OCI-LY3 (cell line): ENCODE results near the gene CPT1B.

Experiments
- H2AFZ ChIP-seq: fragments of 200-600, 300-600 bp; shearing (Covaris generic); 2 replicates; pipeline ENCODE4 v1.6.0; 2014; ENCODE audit warnings: antibody characterized with exemption, low read depth, low read length
- H3K27ac ChIP-seq: fragments of 200-600, 300-600 bp; sonication (generic); 2 replicates; pipeline ENCODE4 v1.5.1; 2014; ENCODE audit warnings: mild to moderate bottlenecking, low read length, moderate library complexity, mixed read lengths
- H3K27me3 ChIP-seq: fragments of 200-600, 300-600 bp; sonication (generic); 2 replicates; pipeline ENCODE4 v1.6.1; 2014; ENCODE audit warnings: low read depth, low read length, mixed read lengths
- H3K36me3 ChIP-seq: fragments of 200-600, 300-600 bp; sonication (generic); replicated peaks from 2 replicates; pipeline ENCODE3; 2014; ENCODE audit warnings: low read depth, low read length, mixed read lengths
- H3K4me1 ChIP-seq: fragments of 300-600, 200-600 bp; sonication (generic); 2 replicates; pipeline ENCODE4 v1.6.1; 2014; ENCODE audit warnings: low read length, mixed read lengths
- H3K4me2 ChIP-seq: fragments of 200-600, 300-600 bp; sonication (generic); 2 replicates; pipeline ENCODE4 v1.6.1; 2014; ENCODE audit warnings: low read length, mixed read lengths
- H3K4me3 ChIP-seq: fragments of 300-600, 200-600 bp; sonication (generic); 2 replicates; pipeline ENCODE4 v1.5.1; 2014; ENCODE audit warnings: antibody characterized with exemption, mild to moderate bottlenecking, low read length, moderate library complexity
- H3K79me2 ChIP-seq: fragments of 300-600, 200-600 bp; shearing (Covaris generic); 2 replicates; pipeline ENCODE4 v1.6.1; 2014; ENCODE audit warnings: mild to moderate bottlenecking, low read length, mixed read lengths
- H3K9ac ChIP-seq: fragments of 300-600, 200-600 bp; shearing (Covaris generic); 2 replicates; pipeline ENCODE4 v1.6.0; 2014; ENCODE audit warnings: mild to moderate bottlenecking, low read length, moderate library complexity
- H3K9me3 ChIP-seq: fragments of 200-600, 300-600 bp; shearing (Covaris generic); 2 replicates; pipeline ENCODE4 v1.6.1; 2014; ENCODE audit warnings: low read length, mixed read lengths; ENCODE audit not compliant: insufficient read depth
- H4K20me1 ChIP-seq: fragments of 200-600, 300-600 bp; sonication (generic); 2 replicates; pipeline ENCODE4 v1.6.1; 2016; ENCODE audit warnings: low read length, mixed read lengths; ENCODE audit not compliant: insufficient read depth
- EZH2phosphoT487 ChIP-seq: fragments of 200-600 bp; shearing (Covaris generic); IDR thresholded peaks from 2 replicates; pipeline ENCODE4 v1.6.1; 2018; ENCODE audit warnings: antibody characterized with exemption, mixed run types, low read depth
- TF ChIP-seq, protein P1 (sequence below): fragments of 200-600, 300-600 bp; sonication (generic); IDR thresholded peaks from 2 replicates; pipeline ENCODE4 v1.5.1; 2014; ENCODE audit warnings: antibody characterized with exemption, low read length, low read depth

Gene CPT1B

DNA sequence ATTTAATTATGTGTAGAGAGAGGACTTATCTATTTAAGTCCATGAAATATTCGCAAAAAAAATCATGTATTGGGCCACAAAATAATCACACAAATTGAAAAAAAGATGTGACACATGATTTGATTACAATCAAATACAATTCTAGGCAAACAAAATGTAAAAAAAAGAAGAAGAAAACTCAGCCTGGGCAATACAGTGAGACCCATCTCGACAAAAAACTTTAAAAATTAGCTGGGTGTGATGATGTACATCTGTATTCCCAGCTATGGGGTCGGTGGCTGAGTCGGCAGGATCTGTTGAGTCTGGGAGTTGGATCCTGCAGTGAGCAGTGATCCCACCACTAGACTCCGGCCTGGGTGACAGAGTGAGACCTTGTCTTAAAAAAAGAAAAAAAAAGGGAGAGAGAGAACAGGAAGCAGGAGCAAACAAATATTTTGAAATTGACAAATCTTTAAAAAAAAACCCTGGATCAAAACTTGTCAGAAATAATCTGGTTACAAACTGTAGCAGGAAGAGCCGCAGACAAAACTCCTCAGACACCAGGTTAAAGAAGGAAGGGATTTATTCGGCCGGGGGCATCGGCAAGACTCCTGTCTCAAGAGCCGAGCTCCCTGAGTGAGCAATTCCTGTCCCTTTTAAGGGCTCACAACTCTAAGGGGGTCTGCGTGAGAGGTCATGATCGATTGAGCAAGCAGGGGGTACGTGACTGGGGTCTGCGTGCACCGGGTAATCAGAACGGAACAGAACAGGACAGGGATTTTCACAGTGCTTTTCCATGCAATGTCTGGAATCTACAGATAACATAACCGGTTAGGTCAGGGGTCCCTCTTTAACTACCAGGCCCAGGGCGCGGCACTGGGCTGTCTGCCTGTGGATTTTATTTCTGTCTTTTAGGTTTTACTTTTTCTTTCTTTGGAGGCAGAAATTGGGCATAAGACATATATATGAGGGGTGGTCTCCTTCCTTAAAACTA, 45.1 kb downstream of the CPT1B start:
- Histone ChIP-seq H3K9me3 (no peaks in the 10 kb centered on the region), H3K9ac (peak overlapping the region; percentile 99), H3K4me2 (peak overlapping the region; percentile 95), H3K27ac (peak overlapping the region; percentile 80), H3K27me3 (no peaks in the 10 kb centered on the region), H3K4me1 (peaks cover 47% of the 10 kb centered on the region), H3K4me3 (peak overlapping the region; percentile 98), H4K20me1 (no peaks in the 10 kb centered on the region), H3K79me2 (no peaks in the 10 kb centered on the region), H3K36me3 (no peaks in the 10 kb centered on the region), H2AFZ (no peak overlapping the region)
- TF ChIP-seq, protein P1, sequence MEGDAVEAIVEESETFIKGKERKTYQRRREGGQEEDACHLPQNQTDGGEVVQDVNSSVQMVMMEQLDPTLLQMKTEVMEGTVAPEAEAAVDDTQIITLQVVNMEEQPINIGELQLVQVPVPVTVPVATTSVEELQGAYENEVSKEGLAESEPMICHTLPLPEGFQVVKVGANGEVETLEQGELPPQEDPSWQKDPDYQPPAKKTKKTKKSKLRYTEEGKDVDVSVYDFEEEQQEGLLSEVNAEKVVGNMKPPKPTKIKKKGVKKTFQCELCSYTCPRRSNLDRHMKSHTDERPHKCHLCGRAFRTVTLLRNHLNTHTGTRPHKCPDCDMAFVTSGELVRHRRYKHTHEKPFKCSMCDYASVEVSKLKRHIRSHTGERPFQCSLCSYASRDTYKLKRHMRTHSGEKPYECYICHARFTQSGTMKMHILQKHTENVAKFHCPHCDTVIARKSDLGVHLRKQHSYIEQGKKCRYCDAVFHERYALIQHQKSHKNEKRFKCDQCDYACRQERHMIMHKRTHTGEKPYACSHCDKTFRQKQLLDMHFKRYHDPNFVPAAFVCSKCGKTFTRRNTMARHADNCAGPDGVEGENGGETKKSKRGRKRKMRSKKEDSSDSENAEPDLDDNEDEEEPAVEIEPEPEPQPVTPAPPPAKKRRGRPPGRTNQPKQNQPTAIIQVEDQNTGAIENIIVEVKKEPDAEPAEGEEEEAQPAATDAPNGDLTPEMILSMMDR, result no peak
- no peak for TF ChIP-seq EZH2phosphoT487

DNA sequence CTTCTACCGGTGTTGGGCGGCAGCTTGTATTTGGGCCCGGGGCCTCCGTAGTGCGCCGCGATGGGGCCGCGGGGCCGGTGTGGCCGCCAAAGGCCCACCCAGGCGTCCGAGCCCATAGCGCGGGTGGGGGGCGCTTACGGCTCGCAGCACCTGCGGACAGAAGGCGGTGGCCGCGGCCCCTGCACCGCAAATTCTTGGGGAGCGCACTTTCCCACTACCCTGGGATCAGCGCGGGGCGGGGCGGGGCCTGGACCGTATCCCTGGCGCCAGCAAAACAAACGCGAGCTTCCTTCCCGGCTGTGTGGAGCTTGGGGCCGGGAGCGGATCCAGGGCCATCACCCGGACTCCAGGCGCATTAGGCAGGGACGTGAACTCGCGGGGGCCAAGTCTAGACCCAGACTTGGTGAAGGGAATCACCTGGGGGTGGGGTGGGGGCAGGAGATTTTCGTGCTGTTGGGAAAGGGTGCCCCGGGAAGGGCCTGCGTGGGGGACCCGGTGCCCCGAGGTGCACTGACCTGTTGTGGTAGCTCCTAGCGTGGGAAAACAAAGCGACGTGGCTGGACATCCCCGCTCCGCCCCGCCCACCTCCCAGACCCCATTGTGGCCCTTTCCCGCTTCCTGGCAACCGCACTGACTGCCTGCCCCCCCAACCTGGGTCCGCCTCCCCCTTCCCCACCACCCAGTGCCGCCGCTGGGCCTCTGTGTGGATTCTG, 46.1 kb downstream of the CPT1B start:
- peak overlapping the region; percentile 80 for H3K27ac ChIP-seq
- H3K4me3 ChIP-seq, result peak overlapping the region; percentile 98
- H2AFZ ChIP-seq, result no peak overlapping the region
- H3K79me2 ChIP-seq, result 0 out of 2 replicates have a peak, but pooled peaks cover 4% of the 10 kb centered on the region
- peak overlapping the region; percentile 95 for H3K4me2 ChIP-seq
- peaks cover 46% of the 10 kb centered on the region for H3K4me1 ChIP-seq
- H3K9me3 ChIP-seq, result no peaks in the 10 kb centered on the region
- no peaks in the 10 kb centered on the region for H3K27me3 ChIP-seq
- H4K20me1 ChIP-seq, result no peaks in the 10 kb centered on the region
- H3K9ac ChIP-seq, result peak overlapping the region; percentile 99
- TF ChIP-seq, protein P1, result no peak
- TF ChIP-seq EZH2phosphoT487, result no peak
- no peaks in the 10 kb centered on the region for H3K36me3 ChIP-seq

DNA sequence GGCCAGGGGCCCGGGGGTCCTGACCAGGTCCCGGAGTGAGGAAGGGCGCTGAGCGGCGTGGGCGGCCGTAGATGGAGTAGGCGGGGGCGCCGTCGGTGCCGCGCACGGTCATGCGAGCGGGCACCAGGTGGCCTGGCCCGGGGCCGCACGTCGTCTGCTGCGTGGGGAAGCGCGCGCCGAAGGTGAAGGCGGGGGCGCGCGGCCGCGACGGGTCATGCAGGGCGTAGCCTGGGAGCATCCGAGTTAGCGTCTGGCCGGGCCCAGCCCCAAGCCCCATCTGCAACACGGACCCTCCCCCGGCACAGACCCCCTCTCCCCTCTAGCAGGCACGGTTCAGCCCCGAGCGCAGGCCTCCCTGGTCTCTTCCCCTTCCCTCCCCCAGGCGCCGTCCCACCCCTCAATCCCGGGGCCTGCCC, 46.7 kb downstream of the CPT1B start:
- Histone ChIP-seq H3K79me2 (0 out of 2 replicates have a peak, but pooled peaks cover 4% of the 10 kb centered on the region), H2AFZ (no peak overlapping the region), H3K9ac (peak overlapping the region; percentile 99), H3K4me1 (peaks cover 46% of the 10 kb centered on the region), H3K27ac (peak overlapping the region; percentile 80), H3K4me3 (peak overlapping the region; percentile 98), H3K9me3 (no peaks in the 10 kb centered on the region), H3K36me3 (no peaks in the 10 kb centered on the region), H3K4me2 (peak overlapping the region; percentile 95), H3K27me3 (no peaks in the 10 kb centered on the region), H4K20me1 (no peaks in the 10 kb centered on the region)
- no peak for TF ChIP-seq EZH2phosphoT487
- TF ChIP-seq, protein P1, result no peak
